Ovary (tissue), 3 donors: ENCODE data around the gene BCL2A1.

Source experiments
- EP300 ChIP-seq: sonication (generic); formaldehyde crosslinking; IDR thresholded peaks from one replicate; pipeline ENCODE4 v1.6.1; 2017; ENCODE audit warnings: antibody characterized with exemption
- POLR2A ChIP-seq: fragments of 450-650 bp; IDR thresholded peaks from one replicate; pipeline ENCODE4 v1.6.1; 2017; ENCODE audit warnings: antibody characterized with exemption, mild to moderate bottlenecking, moderate library complexity
- TF ChIP-seq, protein P1 (sequence below), 3 donors: fragments of 450-650 bp in 2 of 3; fragments of 200-600 bp in 1 of 3; IDR thresholded peaks; one replicate each; pipeline versions ENCODE4 v1.5.1 to v1.8.0; 2016 to 2022; ENCODE audit warnings: antibody characterized with exemption in 3 of 3, mild to moderate bottlenecking in 1 of 3
- donor health status: DM: no; HTN: no; CAD: no.

- TF ChIP-seq, protein P1, sequence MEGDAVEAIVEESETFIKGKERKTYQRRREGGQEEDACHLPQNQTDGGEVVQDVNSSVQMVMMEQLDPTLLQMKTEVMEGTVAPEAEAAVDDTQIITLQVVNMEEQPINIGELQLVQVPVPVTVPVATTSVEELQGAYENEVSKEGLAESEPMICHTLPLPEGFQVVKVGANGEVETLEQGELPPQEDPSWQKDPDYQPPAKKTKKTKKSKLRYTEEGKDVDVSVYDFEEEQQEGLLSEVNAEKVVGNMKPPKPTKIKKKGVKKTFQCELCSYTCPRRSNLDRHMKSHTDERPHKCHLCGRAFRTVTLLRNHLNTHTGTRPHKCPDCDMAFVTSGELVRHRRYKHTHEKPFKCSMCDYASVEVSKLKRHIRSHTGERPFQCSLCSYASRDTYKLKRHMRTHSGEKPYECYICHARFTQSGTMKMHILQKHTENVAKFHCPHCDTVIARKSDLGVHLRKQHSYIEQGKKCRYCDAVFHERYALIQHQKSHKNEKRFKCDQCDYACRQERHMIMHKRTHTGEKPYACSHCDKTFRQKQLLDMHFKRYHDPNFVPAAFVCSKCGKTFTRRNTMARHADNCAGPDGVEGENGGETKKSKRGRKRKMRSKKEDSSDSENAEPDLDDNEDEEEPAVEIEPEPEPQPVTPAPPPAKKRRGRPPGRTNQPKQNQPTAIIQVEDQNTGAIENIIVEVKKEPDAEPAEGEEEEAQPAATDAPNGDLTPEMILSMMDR (IDR thresholded peaks at IDR 0.05) = no peak
- TF ChIP-seq POLR2A (no peak), EP300 (no peak)
Observed at GRCh38 chr15:80019168-80019745, 48.3 kb upstream of the BCL2A1 start.
